Neural progenitor cell (in vitro differentiated cells): Measurements from ENCODE around the gene FOXN3. TPM values are rescaled to one million over a fixed set of nuclear protein-coding genes. Genes with fewer than 3 reads are reported as not detected.
A peak's percentile ranks its signal among the peaks of the same experiment; 100 is the strongest.

Experiments
- DNase-seq: peaks from one replicate; pipeline ENCODE4 v3.0.0-alpha.2; 2016; ENCODE audit warnings: low spot score
- H2AFZ ChIP-seq: fragments of 200-600 bp; sonication (generic); replicated peaks from 2 replicates; pipeline ENCODE4 v1.6.1; 2016; ENCODE audit warnings: antibody characterized with exemption
- H3F3A ChIP-seq: fragments of 200-600 bp; sonication (generic); 2 replicates; pipeline ENCODE4 v1.6.1; 2016; ENCODE audit warnings: antibody characterized with exemption, low read depth
- H3K27ac ChIP-seq: fragments of 200-600 bp; sonication (generic); 2 replicates; pipeline ENCODE4 v1.5.1; 2016; ENCODE audit warnings: mild to moderate bottlenecking
- H3K27me3 ChIP-seq: fragments of 200-600 bp; sonication (generic); 2 replicates; pipeline ENCODE4 v1.6.1; 2016; ENCODE audit warnings: mild to moderate bottlenecking, moderate library complexity
- H3K36me3 ChIP-seq: fragments of 200-600 bp; sonication (generic); 2 replicates; pipeline ENCODE4 v1.5.1; 2016
- H3K4me1 ChIP-seq: fragments of 200-600 bp; sonication (generic); 2 replicates; pipeline ENCODE4 v1.6.1; 2016; ENCODE audit warnings: mixed run types
- H3K4me2 ChIP-seq: fragments of 200-600 bp; sonication (generic); 2 replicates; pipeline ENCODE4 v1.6.1; 2016
- H3K4me3 ChIP-seq: fragments of 200-600 bp; sonication (generic); 2 replicates; pipeline ENCODE4 v1.5.1; 2016
- H3K79me2 ChIP-seq: fragments of 200-600 bp; sonication (generic); 2 replicates; pipeline ENCODE4 v1.6.1; 2016; ENCODE audit warnings: low read depth
- H3K9ac ChIP-seq: fragments of 200-600 bp; sonication (generic); 2 replicates; pipeline ENCODE4 v1.6.1; 2016
- H3K9me3 ChIP-seq: fragments of 200-600 bp; sonication (generic); 2 replicates; pipeline ENCODE4 v1.5.1; 2016; ENCODE audit warnings: low read depth
- H4K20me1 ChIP-seq: fragments of 200-600 bp; sonication (generic); 2 replicates; pipeline ENCODE4 v1.6.1; 2016; ENCODE audit warnings: low read depth
- H3K27ac Mint-ChIP-seq: 3 replicates; pipeline ENCODE4 v1.8.0; 2021; ENCODE audit warnings: mixed read lengths
- H3K27me3 Mint-ChIP-seq: 2 replicates; pipeline ENCODE4 v1.8.0; 2022; ENCODE audit warnings: low read depth, mild to moderate bottlenecking, inconsistent platforms, moderate library complexity, mixed read lengths; ENCODE audit not compliant: insufficient read depth
- H3K36me3 Mint-ChIP-seq: 3 replicates; pipeline ENCODE4 v1.8.0; 2021; ENCODE audit warnings: mixed read lengths
- H3K4me1 Mint-ChIP-seq: 3 replicates; pipeline ENCODE4 v1.8.0; 2021; ENCODE audit warnings: mixed read lengths
- H3K4me3 Mint-ChIP-seq: 3 replicates; pipeline ENCODE4 v1.8.0; 2021; ENCODE audit warnings: mild to moderate bottlenecking, moderate library complexity, mixed read lengths
- H3K9me3 Mint-ChIP-seq: 3 replicates; pipeline ENCODE4 v1.8.0; 2020; ENCODE audit warnings: mixed read lengths
- CTCF ChIP-seq: fragments of 200-600 bp; sonication (generic); IDR thresholded peaks from 2 replicates; pipeline ENCODE4 v1.5.1; 2017; ENCODE audit warnings: antibody characterized with exemption, mild to moderate bottlenecking
- EZH2 ChIP-seq: fragments of 200-600 bp; sonication (generic); IDR thresholded peaks from 2 replicates; pipeline ENCODE4 v1.6.1; 2017; ENCODE audit warnings: antibody characterized with exemption, mild to moderate bottlenecking, moderate library complexity
- EZH2phosphoT487 ChIP-seq: fragments of 200-600 bp; sonication (generic); IDR thresholded peaks from 2 replicates; pipeline ENCODE4 v1.6.1; 2017; ENCODE audit warnings: antibody characterized with exemption
- total RNA-seq: library from RNA; depleted of rRNA; stranded (reverse); fragments of >200 nt; gene quantifications from 2 replicates; pipeline ENCODE4 v1.2.3, GENCODE V29; 2015; ENCODE audit warnings: low replicate concordance

Gene FOXN3
- total RNA-seq, 1 donor from 2014 or later: 39.5 TPM

- DNase-seq: peak; percentile 56
- no peaks in the 10 kb centered on the region for H3K36me3 ChIP-seq
- no peaks in the 10 kb centered on the region for H3K27me3 ChIP-seq
- H3F3A ChIP-seq: no peaks in the 10 kb centered on the region
- H3K27ac Mint-ChIP-seq: peak overlapping the region; percentile 94
- peaks cover 14% of the 10 kb centered on the region for H3K4me1 ChIP-seq
- no peak overlapping the region for H3K27ac ChIP-seq
- no peak overlapping the region for H2AFZ ChIP-seq
- H3K4me3 ChIP-seq: no peak overlapping the region
- peaks cover 6% of the 10 kb centered on the region for H3K27me3 Mint-ChIP-seq
- H3K36me3 Mint-ChIP-seq: peaks cover 11% of the 10 kb centered on the region
- TF ChIP-seq EZH2phosphoT487: no peak
- no peak for TF ChIP-seq CTCF
- TF ChIP-seq EZH2: no peak
- peak overlapping the region; percentile 61 for H3K4me3 Mint-ChIP-seq
- H3K9me3 ChIP-seq: no peaks in the 10 kb centered on the region
- H3K4me1 Mint-ChIP-seq: peaks cover 64% of the 10 kb centered on the region
- no peak overlapping the region for H3K4me2 ChIP-seq
- no peaks in the 10 kb centered on the region for H3K9me3 Mint-ChIP-seq
- peaks cover 76% of the 10 kb centered on the region for H4K20me1 ChIP-seq
- peaks cover 100% of the 10 kb centered on the region for H3K79me2 ChIP-seq
- no peak overlapping the region for H3K9ac ChIP-seq
Observed at GRCh38 chr14:89399594-89400068, 17.4 kb downstream of the FOXN3 start.

- no peak overlapping the region for H2AFZ ChIP-seq
- no peaks in the 10 kb centered on the region for H3K36me3 ChIP-seq
- H3F3A ChIP-seq: no peaks in the 10 kb centered on the region
- H3K4me2 ChIP-seq: no peak overlapping the region
- peaks cover 100% of the 10 kb centered on the region for H3K79me2 ChIP-seq
- peaks cover 14% of the 10 kb centered on the region for H3K4me1 ChIP-seq
- no peak overlapping the region for H3K4me3 ChIP-seq
- no peaks in the 10 kb centered on the region for H3K9me3 Mint-ChIP-seq
- no peaks in the 10 kb centered on the region for H3K9me3 ChIP-seq
- TF ChIP-seq EZH2 (no peak), EZH2phosphoT487 (no peak), CTCF (no peak)
- H3K27me3 Mint-ChIP-seq: peaks cover 9% of the 10 kb centered on the region
- no peak overlapping the region for H3K27ac ChIP-seq
- H4K20me1 ChIP-seq: peaks cover 76% of the 10 kb centered on the region
- no peak overlapping the region for H3K9ac ChIP-seq
- H3K27me3 ChIP-seq: no peaks in the 10 kb centered on the region
- DNase-seq: no peak
- peaks cover 68% of the 10 kb centered on the region for H3K4me1 Mint-ChIP-seq
- peak overlapping the region; percentile 94 for H3K27ac Mint-ChIP-seq
- H3K4me3 Mint-ChIP-seq: peak overlapping the region; percentile 61
- H3K36me3 Mint-ChIP-seq: peaks cover 11% of the 10 kb centered on the region
Observed at GRCh38 chr14:89399157-89399556, 17.9 kb downstream of the FOXN3 start.

- H3K27me3 Mint-ChIP-seq: peaks cover 10% of the 10 kb centered on the region
- peaks cover 70% of the 10 kb centered on the region for H3K4me1 Mint-ChIP-seq
- H3F3A ChIP-seq: no peaks in the 10 kb centered on the region
- H3K4me1 ChIP-seq: peaks cover 14% of the 10 kb centered on the region
- no peak overlapping the region for H2AFZ ChIP-seq
- no peak overlapping the region for H3K9ac ChIP-seq
- no peak for DNase-seq
- no peaks in the 10 kb centered on the region for H3K9me3 Mint-ChIP-seq
- H3K4me3 Mint-ChIP-seq: no peak overlapping the region
- no peaks in the 10 kb centered on the region for H3K27me3 ChIP-seq
- peaks cover 2% of the 10 kb centered on the region for H3K36me3 Mint-ChIP-seq
- no peak overlapping the region for H3K27ac ChIP-seq
- no peaks in the 10 kb centered on the region for H3K36me3 ChIP-seq
- H3K9me3 ChIP-seq: no peaks in the 10 kb centered on the region
- peaks cover 100% of the 10 kb centered on the region for H3K79me2 ChIP-seq
- no peak overlapping the region for H3K4me2 ChIP-seq
- H3K27ac Mint-ChIP-seq: peak overlapping the region; percentile 82
- peaks cover 81% of the 10 kb centered on the region for H4K20me1 ChIP-seq
- H3K4me3 ChIP-seq: no peak overlapping the region
- TF ChIP-seq EZH2 (no peak), CTCF (no peak), EZH2phosphoT487 (no peak)
Observed at GRCh38 chr14:89397569-89398230, 19.3 kb downstream of the FOXN3 start.
